ENCODE data around the gene JAK1. TPM values are rescaled to one million over a fixed set of nuclear protein-coding genes. Genes with fewer than 3 reads are reported as not detected.

Gene JAK1
- total and polyA plus RNA-seq, 2 of the 8 experiments (the other 6 are each of a cell fraction or from before 2014, with no cell fraction given): 7.8 to 24.5 TPM

DNA sequence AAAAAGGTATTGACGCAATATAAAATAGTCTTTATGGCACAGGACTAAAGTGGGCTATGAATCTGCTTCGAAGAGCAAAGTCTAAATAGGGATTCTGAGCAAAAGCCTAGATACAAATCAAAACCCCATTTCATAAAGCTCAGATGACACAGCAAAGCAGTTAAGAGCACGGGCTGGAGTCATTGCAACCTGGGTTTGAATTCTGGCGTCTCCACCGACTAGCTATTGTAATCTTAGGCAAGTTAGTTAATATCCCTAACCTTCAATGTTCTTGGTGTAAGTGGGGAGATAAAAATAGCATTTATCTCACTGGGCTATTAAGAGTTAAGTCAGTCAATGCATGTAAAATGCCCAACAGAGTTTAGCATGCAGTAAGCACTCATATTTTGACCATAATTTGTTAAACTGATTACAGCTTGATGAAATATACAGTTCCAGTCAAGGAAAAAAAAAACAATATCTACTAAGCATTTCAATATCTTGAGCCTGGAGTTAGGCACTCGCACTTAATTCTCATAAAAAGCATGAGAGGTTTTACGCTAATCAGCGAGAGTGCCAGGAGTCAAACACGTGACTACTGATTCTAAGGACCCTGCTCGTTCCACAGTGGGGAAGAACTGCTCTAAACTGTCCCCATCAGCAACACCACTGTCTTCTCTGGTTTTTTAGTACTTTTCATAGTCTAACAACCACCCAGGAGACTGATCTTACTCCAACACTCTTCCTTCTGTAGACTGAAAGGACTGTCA lies 75.5 kb downstream of the JAK1 start (continued):
- TF ChIP-seq EZH2 (IDR thresholded peaks at IDR 0.05; ENCODE audit: low read depth, low read length, severe bottlenecking): no peak
- no peak for TF ChIP-seq TCF12 (IDR thresholded peaks at IDR 0.05; ENCODE audit: low read depth, low read length)
- TF ChIP-seq HDAC2 (IDR thresholded peaks at IDR 0.05; ENCODE audit: borderline replicate concordance in 1 of 2, low read depth in 2 of 2, low read length in 2 of 2): no peak
- no peak for TF ChIP-seq GTF2F1 (IDR thresholded peaks at IDR 0.05; ENCODE audit: borderline replicate concordance, low read depth, low read length)
- TF ChIP-seq SP2 (IDR thresholded peaks at IDR 0.05; ENCODE audit: low read length): no peak
- no peak for TF ChIP-seq MAFK (IDR thresholded peaks at IDR 0.05; ENCODE audit: low read depth, low read length)
- TF ChIP-seq, protein P1, sequence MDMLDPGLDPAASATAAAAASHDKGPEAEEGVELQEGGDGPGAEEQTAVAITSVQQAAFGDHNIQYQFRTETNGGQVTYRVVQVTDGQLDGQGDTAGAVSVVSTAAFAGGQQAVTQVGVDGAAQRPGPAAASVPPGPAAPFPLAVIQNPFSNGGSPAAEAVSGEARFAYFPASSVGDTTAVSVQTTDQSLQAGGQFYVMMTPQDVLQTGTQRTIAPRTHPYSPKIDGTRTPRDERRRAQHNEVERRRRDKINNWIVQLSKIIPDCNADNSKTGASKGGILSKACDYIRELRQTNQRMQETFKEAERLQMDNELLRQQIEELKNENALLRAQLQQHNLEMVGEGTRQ (IDR thresholded peaks at IDR 0.05; ENCODE audit: low read length): no peak
- no peak for TF ChIP-seq SP4 (IDR thresholded peaks at IDR 0.05; ENCODE audit: low read length)

All from H1 (cell line).